A673 (cell line): Measurements from ENCODE around the gene PIGB. TPM values are rescaled to one million over a fixed set of nuclear protein-coding genes. Genes with fewer than 3 reads are reported as not detected.

ENCODE experiments used
- BruUV-seq: library from RNA; stranded (reverse); fragments of 400-500 nt; replicated peaks from 2 replicates; lab custom pipeline; 2021; lab: Mats Ljungman, UMichigan
- CTCF ChIA-PET: fragments of 300-600 bp; sonication (Branson Sonifier 250); formaldehyde crosslinking; loops from one replicate; lab custom pipeline; 2022; ENCODE audit warnings: antibody characterized with exemption; lab: Charles Lee
- POLR2A ChIA-PET: fragments of 300-600 bp; sonication (Branson Sonifier 250); formaldehyde crosslinking; loops from one replicate; lab custom pipeline; 2022; ENCODE audit warnings: antibody characterized with exemption; ENCODE audit not compliant: low non-redundant PET; lab: Charles Lee
- DNase-seq: peaks from one replicate; pipeline ENCODE4 v3.0.0-alpha.2; 2015; ENCODE audit warnings: low spot score
- H3K27ac ChIP-seq: fragments of 200-600 bp; sonication (generic); 2 replicates; pipeline ENCODE4 v1.5.1; 2016; ENCODE audit warnings: mixed run types, low read depth, mild to moderate bottlenecking, mixed read lengths, antibody characterized with exemption, low read length; ENCODE audit not compliant: poor library complexity, severe bottlenecking
- H3K27me3 ChIP-seq: fragments of 200-600 bp; sonication (generic); replicated peaks from 2 replicates; pipeline ENCODE4 v1.6.1; 2017; ENCODE audit warnings: mixed run types, low read depth, mild to moderate bottlenecking, mixed read lengths, antibody characterized with exemption, low read length; ENCODE audit not compliant: insufficient read depth, poor library complexity
- H3K36me3 ChIP-seq: fragments of 200-600 bp; sonication (generic); 2 replicates; pipeline ENCODE4 v1.6.1; 2016; ENCODE audit warnings: mixed run types, mild to moderate bottlenecking, mixed read lengths, antibody characterized with exemption, low read length; ENCODE audit not compliant: insufficient read depth, poor library complexity, severe bottlenecking
- H3K4me1 ChIP-seq: fragments of 200-600 bp; sonication (generic); 2 replicates; pipeline ENCODE4 v1.6.1; 2017; ENCODE audit warnings: mixed run types, mild to moderate bottlenecking, mixed read lengths, antibody characterized with exemption, low read length; ENCODE audit not compliant: insufficient read depth, poor library complexity, severe bottlenecking
- H3K4me3 ChIP-seq: fragments of 200-600 bp; sonication (generic); 2 replicates; pipeline ENCODE4 v1.5.1; 2016; ENCODE audit warnings: low read depth, mixed run types, mild to moderate bottlenecking, mixed read lengths, low read length; ENCODE audit not compliant: poor library complexity, severe bottlenecking
- H3K9me3 ChIP-seq: fragments of 200-600 bp; sonication (generic); 2 replicates; pipeline ENCODE4 v1.6.1; 2016; ENCODE audit warnings: mixed run types, low read depth, mild to moderate bottlenecking, mixed read lengths, antibody characterized with exemption, low read length; ENCODE audit not compliant: poor library complexity, severe bottlenecking
- CTCF ChIP-seq: fragments of 300-800, 200-600 bp; sonication (generic); conservative IDR thresholded peaks from 2 replicates; pipeline ENCODE4 v1.5.1; 2017; ENCODE audit warnings: low read depth, mild to moderate bottlenecking, antibody characterized with exemption, low read length, moderate library complexity, mixed read lengths
- EZH2 ChIP-seq: fragments of 200-600 bp; sonication (generic); IDR thresholded peaks from 2 replicates; pipeline ENCODE4 v1.6.1; 2017; ENCODE audit warnings: borderline replicate concordance, low read depth, mild to moderate bottlenecking, mixed read lengths, antibody characterized with exemption, low read length; ENCODE audit not compliant: poor library complexity, severe bottlenecking
- intact Hi-C: fragments of 100-400 bp; cut with micrococcal nuclease; formaldehyde crosslinking; loops from one replicate; pipeline ENCODE4 v1.10.0; 2022; ENCODE audit not compliant: unreplicated experiment
- total RNA-seq: library from RNA; stranded (reverse); gene quantifications from 2 replicates; pipeline ENCODE4 v1.2.3, GENCODE V29; 2021

PIGB gene
- total RNA-seq, 1 experiment from 2014 or later, result 8.3 TPM

GRCh38 chr15:55358471-55358870 is 39.4 kb downstream of the PIGB start:
- intact Hi-C loops, result no loop called here
- Histone ChIP-seq H3K4me3 (no peak overlapping the region), H3K36me3 (no peaks in the 10 kb centered on the region), H3K27ac (no peak overlapping the region), H3K4me1 (no peaks in the 10 kb centered on the region), H3K9me3 (no peaks in the 10 kb centered on the region), H3K27me3 (no peaks in the 10 kb centered on the region)
- ChIA-PET POLR2A (no interaction called here), CTCF (no interaction called here)
- no TSS peak for BruUV-seq
- TF ChIP-seq CTCF, result no peak
- TF ChIP-seq EZH2, result no peak
- DNase-seq, result no peak

- Histone ChIP-seq H3K4me3 (no peak overlapping the region), H3K4me1 (no peaks in the 10 kb centered on the region), H3K27me3 (no peaks in the 10 kb centered on the region), H3K36me3 (no peaks in the 10 kb centered on the region), H3K9me3 (no peaks in the 10 kb centered on the region), H3K27ac (no peak overlapping the region)
- no peak for TF ChIP-seq CTCF
- no peak for TF ChIP-seq EZH2
- intact Hi-C loops, result no loop called here
- POLR2A ChIA-PET, result no interaction called here
- BruUV-seq, result TSS peak; percentile 61
- DNase-seq, result no peak
- CTCF ChIA-PET, result no interaction called here
Measured at GRCh38 chr15:55360256-55360655, 41.2 kb downstream of the PIGB start.

- Histone ChIP-seq H3K4me3 (no peak overlapping the region), H3K9me3 (no peaks in the 10 kb centered on the region), H3K27ac (no peak overlapping the region), H3K4me1 (no peaks in the 10 kb centered on the region), H3K36me3 (no peaks in the 10 kb centered on the region), H3K27me3 (no peaks in the 10 kb centered on the region)
- BruUV-seq, result no TSS peak
- TF ChIP-seq EZH2 (no peak), CTCF (no peak)
- no peak for DNase-seq
- intact Hi-C loops, result no loop called here
- CTCF ChIA-PET, result no interaction called here
- POLR2A ChIA-PET, result no interaction called here
Measured at GRCh38 chr15:55361048-55361447, 42.0 kb downstream of the PIGB start.
